ENCODE data around the gene COPE. TPM values are rescaled to one million over a fixed set of nuclear protein-coding genes. Genes with fewer than 3 reads are reported as not detected.

COPE gene
- total RNA-seq, 4 donors from 2014 or later, result 173 to 238 (median 197) TPM

GRCh38 chr19:18857223-18857622 lies 62.0 kb downstream of the COPE start:
- TF ChIP-seq POLR2A (IDR thresholded peaks at IDR 0.05), result no peak
- no peak for TF ChIP-seq CTCF (IDR thresholded peaks at IDR 0.05)
- no peak overlapping the region for H3K4me3 ChIP-seq (ENCODE audit: low read depth, poor library complexity, severe bottlenecking)
- intact Hi-C loops (cut with DNase I; ENCODE audit: low total_unique reads), result no loop called here
- no peak for DNase-seq (ENCODE audit: low spot score in 2 of 2)
- WGBS, 2 donors, result 88 to 96% methylated on average over 13 of the region's 13 CpGs

- no peak overlapping the region for H3K4me3 ChIP-seq (ENCODE audit: low read depth, poor library complexity, severe bottlenecking)
- TF ChIP-seq CTCF (IDR thresholded peaks at IDR 0.05) (no peak), POLR2A (IDR thresholded peaks at IDR 0.05) (no peak)
- WGBS, 2 donors, result 83 to 84% methylated on average over 22 of the region's 22 CpGs
- intact Hi-C loops (cut with DNase I; ENCODE audit: low total_unique reads), result no loop called here
- no peak for DNase-seq (ENCODE audit: low spot score in 2 of 2)
Observed at GRCh38 chr19:18856385-18857126, 62.6 kb downstream of the COPE start.

GRCh38 chr19:18855647-18856384 lies 63.4 kb downstream of the COPE start:
- WGBS, 2 donors, result 92 to 93% methylated on average over 21 to 27 of the region's 27 CpGs
- TF ChIP-seq CTCF (IDR thresholded peaks at IDR 0.05) (no peak), POLR2A (IDR thresholded peaks at IDR 0.05) (no peak)
- H3K4me3 ChIP-seq (ENCODE audit: low read depth, poor library complexity, severe bottlenecking), result no peak overlapping the region
- no peak for DNase-seq (ENCODE audit: low spot score in 2 of 2)
- intact Hi-C loops (cut with DNase I; ENCODE audit: low total_unique reads), result no loop called here

GRCh38 chr19:18854982-18855381 lies 64.2 kb downstream of the COPE start:
- WGBS, 2 donors, result 93 to 98% methylated on average over 33 of the region's 33 CpGs
- intact Hi-C loops (cut with DNase I; ENCODE audit: low total_unique reads), result no loop called here
- H3K4me3 ChIP-seq (ENCODE audit: low read depth, poor library complexity, severe bottlenecking), result no peak overlapping the region
- no peak for DNase-seq (ENCODE audit: low spot score in 2 of 2)
- TF ChIP-seq POLR2A (IDR thresholded peaks at IDR 0.05) (no peak), CTCF (IDR thresholded peaks at IDR 0.05) (no peak)

GRCh38 chr19:18853755-18854427 lies 65.3 kb downstream of the COPE start:
- intact Hi-C loops (cut with DNase I; ENCODE audit: low total_unique reads), result no loop called here

More at GRCh38 chr19:18853755-18854427, 65.3 kb downstream of the COPE start:
- 89 to 91% methylated on average over 16 to 17 of the region's 17 CpGs for WGBS, 2 donors
- no peak overlapping the region for H3K4me3 ChIP-seq (ENCODE audit: low read depth, poor library complexity, severe bottlenecking)
- TF ChIP-seq POLR2A (IDR thresholded peaks at IDR 0.05) (no peak), CTCF (IDR thresholded peaks at IDR 0.05) (no peak)
- DNase-seq (ENCODE audit: low spot score in 2 of 2), result no peak

All from lower leg skin (tissue), 4 donors.